Esophagus squamous epithelium (tissue), 5 donors: ENCODE results near the gene CLEC2A. TPM values are rescaled to one million over a fixed set of nuclear protein-coding genes. Genes with fewer than 3 reads are reported as not detected.

ENCODE experiments used
- DNase-seq: peaks from one replicate; lab custom pipeline; 2025; lab: John Stamatoyannopoulos, UW
- H3K27ac ChIP-seq, 4 donors: fragments of 200-600 bp; sonication (generic); one replicate each; pipeline ENCODE4 v1.5.1; 2016 to 2019; ENCODE audit warnings: mild to moderate bottlenecking in 1 of 4
- H3K27me3 ChIP-seq, 4 donors: fragments of 200-600 bp; sonication (generic); 1 replicate in 3 of 4; 2 replicates in 1 of 4; pipeline versions ENCODE4 v1.5.1 to v1.6.0; 2017 to 2021; ENCODE audit warnings: antibody characterized with exemption in 1 of 4
- H3K36me3 ChIP-seq, 3 donors: fragments of 200-600 bp; sonication (generic); one replicate each; pipeline ENCODE4 v1.5.1; 2016 to 2019
- H3K4me1 ChIP-seq, 3 donors: fragments of 200-600 bp; sonication (generic); one replicate each; pipeline ENCODE4 v1.5.1; 2017 to 2019
- H3K4me3 ChIP-seq, 4 donors: fragments of 200-600 bp; sonication (generic); 1 replicate in 3 of 4; 2 replicates in 1 of 4; pipeline ENCODE4 v1.5.1; 2016 to 2019; ENCODE audit warnings: mild to moderate bottlenecking in 2 of 4, moderate library complexity in 1 of 4
- H3K9me3 ChIP-seq, 3 donors: fragments of 200-600 bp; sonication (generic); one replicate each; pipeline ENCODE4 v1.5.1; 2016 to 2019
- CTCF ChIP-seq, 6 experiments: fragments of 450-650 bp in 4 of 6; fragments of 200-600 bp in 2 of 6; sonication (generic) in 2 of 6; IDR thresholded peaks; one replicate each; pipeline ENCODE4 v1.5.1; 2016 to 2019; ENCODE audit warnings: antibody characterized with exemption in 6 of 6, mild to moderate bottlenecking in 4 of 6, moderate library complexity in 4 of 6
- POLR2A ChIP-seq, 4 donors: fragments of 450-650 bp; IDR thresholded peaks; one replicate each; pipeline ENCODE4 v1.6.1; 2017; ENCODE audit warnings: antibody characterized with exemption in 4 of 4, mild to moderate bottlenecking in 4 of 4, moderate library complexity in 3 of 4
- whole genome bisulfite sequencing, 2 donors: methylation state at CpG; one replicate each; pipeline ENCODE4 v1.1.5; 2018; 5-methylcytosine and 5-hydroxymethylcytosine counted together
- intact Hi-C: fragments of 100-400 bp; cut with DNase I; formaldehyde crosslinking; loops from one replicate; pipeline ENCODE4 v1.15.0; 2022
- total RNA-seq, 4 donors: library from RNA; depleted of rRNA; stranded (reverse); fragments of >200 nt; gene quantifications; one replicate each; pipeline ENCODE4 v1.1.0, GENCODE V29; 2016
- donor health status: DM: yes; HTN: yes; CAD: no.

The CLEC2A gene
- total RNA-seq, 4 donors from 2014 or later = not detected

DNA sequence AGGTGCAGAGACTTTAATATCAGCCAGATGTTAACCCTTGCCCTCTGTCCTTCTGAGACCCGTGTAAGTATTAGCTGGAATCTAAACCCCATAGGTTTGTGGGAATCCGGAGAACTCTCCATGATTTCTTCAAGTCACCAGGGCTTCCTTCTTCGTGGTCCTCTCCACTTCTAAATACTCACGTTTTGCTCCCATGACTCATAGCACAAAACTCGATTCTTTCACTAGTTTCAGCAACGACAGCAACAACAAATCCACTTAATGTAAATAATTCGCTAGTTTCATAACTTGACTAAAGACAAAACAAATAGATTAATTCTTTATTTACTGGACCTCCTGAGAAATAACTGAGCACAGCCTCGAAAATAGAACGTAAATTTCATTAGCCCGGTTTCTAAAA, 4.4 kb upstream of the CLEC2A start:
- Histone ChIP-seq H3K36me3 (no peaks in the 10 kb centered on the region), H3K4me3 (no peak overlapping the region), H3K27ac (no peak overlapping the region), H3K9me3 (no peaks in the 10 kb centered on the region), H3K27me3 (no peaks in the 10 kb centered on the region), H3K4me1 (peaks cover 0 to 13% (median 0%) of the 10 kb centered on the region in 3 donors)
- WGBS, 2 donors = 58% methylated on average over 10 of the region's 10 CpGs
- DNase-seq = no peak
- no peak for TF ChIP-seq CTCF (IDR thresholded peaks at IDR 0.05)
- no peak for TF ChIP-seq POLR2A (IDR thresholded peaks at IDR 0.05)
- intact Hi-C loops = no loop called here

- no peaks in the 10 kb centered on the region for H3K27me3 ChIP-seq
- DNase-seq = no peak
- no peak for TF ChIP-seq CTCF (IDR thresholded peaks at IDR 0.05)
- no peak for TF ChIP-seq POLR2A (IDR thresholded peaks at IDR 0.05)
- H3K4me1 ChIP-seq = peaks cover 0 to 13% (median 0%) of the 10 kb centered on the region in 3 donors
- no peaks in the 10 kb centered on the region for H3K9me3 ChIP-seq
- H3K4me3 ChIP-seq = no peak overlapping the region
- intact Hi-C loops = no loop called here
- WGBS, 2 donors = 91 to 97% methylated on average over 2 of the region's 2 CpGs
- H3K36me3 ChIP-seq = no peaks in the 10 kb centered on the region
- no peak overlapping the region for H3K27ac ChIP-seq
Measured at GRCh38 chr12:9935026-9935425, 2.9 kb upstream of the CLEC2A start.

GRCh38 chr12:9933958-9934357, 1.8 kb upstream of the CLEC2A start:
- TF ChIP-seq POLR2A (IDR thresholded peaks at IDR 0.05) (no peak), CTCF (IDR thresholded peaks at IDR 0.05) (no peak)
- Histone ChIP-seq H3K27me3 (no peaks in the 10 kb centered on the region), H3K4me3 (no peak overlapping the region), H3K4me1 (peaks cover 0 to 13% (median 0%) of the 10 kb centered on the region in 3 donors), H3K9me3 (no peaks in the 10 kb centered on the region), H3K27ac (no peak overlapping the region), H3K36me3 (no peaks in the 10 kb centered on the region)
- WGBS, 2 donors = 54 to 97% methylated on average over 2 of the region's 2 CpGs
- DNase-seq = no peak
- intact Hi-C loops = no loop called here

DNA sequence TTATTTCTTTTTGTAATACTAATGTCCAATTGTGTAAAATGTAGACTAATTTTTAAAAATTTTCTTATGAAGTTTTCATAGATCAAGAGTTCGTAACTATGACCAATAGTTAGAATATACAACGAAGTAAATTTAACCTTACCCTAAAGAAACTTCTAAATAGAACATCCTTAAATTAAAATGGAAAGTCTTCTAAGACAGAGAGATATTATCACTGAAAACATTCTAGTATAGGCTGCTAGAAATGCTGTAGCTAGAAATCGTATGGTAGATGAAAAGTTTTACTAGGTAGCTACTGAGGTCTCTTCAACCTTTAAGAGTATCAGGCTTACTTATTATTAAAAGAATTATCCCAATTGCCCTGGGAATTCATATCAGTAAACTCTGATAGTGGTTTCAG, 925 bp downstream of the CLEC2A start:
- WGBS, 2 donors = 81 to 89% methylated on average over 3 of the region's 3 CpGs
- H3K9me3 ChIP-seq = no peaks in the 10 kb centered on the region
- no peak for DNase-seq
- TF ChIP-seq CTCF (IDR thresholded peaks at IDR 0.05) (no peak), POLR2A (IDR thresholded peaks at IDR 0.05) (no peak)
- no peak overlapping the region for H3K27ac ChIP-seq
- H3K4me1 ChIP-seq = peaks cover 0 to 13% (median 0%) of the 10 kb centered on the region in 3 donors
- no peaks in the 10 kb centered on the region for H3K36me3 ChIP-seq
- intact Hi-C loops = no loop called here
- no peak overlapping the region for H3K4me3 ChIP-seq
- H3K27me3 ChIP-seq = no peaks in the 10 kb centered on the region

DNA sequence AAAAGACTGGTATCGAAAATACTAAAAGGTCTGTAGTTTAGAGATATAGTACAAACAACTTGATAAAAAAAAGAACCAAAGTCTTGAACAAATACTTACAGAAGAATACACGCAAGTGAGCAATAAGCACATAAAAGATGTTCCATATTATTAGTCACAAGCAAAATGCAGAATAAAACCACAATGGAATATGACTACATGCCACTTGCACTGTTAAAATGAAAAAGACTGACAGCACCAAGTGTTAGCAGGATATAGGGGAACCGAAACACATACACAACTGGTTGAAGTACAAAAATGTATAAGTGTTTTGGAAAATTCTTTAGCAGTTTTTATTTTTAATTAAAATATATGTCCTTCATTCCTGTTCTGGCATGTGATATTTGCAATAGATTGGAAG, 3.6 kb downstream of the CLEC2A start:
- H3K4me3 ChIP-seq = no peak overlapping the region
- intact Hi-C loops = loop anchor here (5.0 to 10.0 kb wide), 2 partner anchors 111 to 184 kb away; no protein-coding TSS in a partner anchor
- no peak for DNase-seq
- 80% methylated on average over 3 of the region's 3 CpGs for WGBS, 2 donors
- H3K27me3 ChIP-seq = no peaks in the 10 kb centered on the region
- no peak overlapping the region for H3K27ac ChIP-seq
- TF ChIP-seq POLR2A (IDR thresholded peaks at IDR 0.05) (no peak), CTCF (IDR thresholded peaks at IDR 0.05) (no peak)
- no peaks in the 10 kb centered on the region for H3K36me3 ChIP-seq
- H3K4me1 ChIP-seq = peaks cover 0 to 18% (median 0%) of the 10 kb centered on the region in 3 donors
- no peaks in the 10 kb centered on the region for H3K9me3 ChIP-seq
